Measurements from ENCODE around the gene CMSS1.

Gene CMSS1

GRCh38 chr3:99867594-99868310 is 50.1 kb downstream of the CMSS1 start:
- TF ChIP-seq YY1 (IDR thresholded peaks at IDR 0.05; ENCODE audit: insufficient read depth, insufficient read length) (no peak), ZNF274 (IDR thresholded peaks at IDR 0.05; ENCODE audit: low read depth, low read length) (no peak), SUZ12 (IDR thresholded peaks at IDR 0.05; ENCODE audit: extremely low read depth, insufficient read depth, insufficient read length) (no peak)
- no peak overlapping the region for H3K4me3 ChIP-seq (ENCODE audit: insufficient read length, low read depth)
- no peaks in the 10 kb centered on the region for H3K9me3 ChIP-seq (ENCODE audit: insufficient read depth, low read length)
- H3K4me1 ChIP-seq (ENCODE audit: insufficient read depth, insufficient read length), result no peaks in the 10 kb centered on the region
- no peak for DNase-seq (ENCODE audit: low read depth, low spot score)
- peaks cover 35% of the 10 kb centered on the region for H3K36me3 ChIP-seq (ENCODE audit: insufficient read depth, insufficient read length, low read length)
- H3K9ac ChIP-seq (ENCODE audit: insufficient read length, low read depth), result no peak overlapping the region
- no peaks in the 10 kb centered on the region for H3K27me3 ChIP-seq (ENCODE audit: insufficient read depth, insufficient read length)

- DNase-seq (ENCODE audit: low read depth, low spot score), result peak; percentile 27
- no peak for TF ChIP-seq SUZ12 (IDR thresholded peaks at IDR 0.05; ENCODE audit: extremely low read depth, insufficient read depth, insufficient read length)
- no peak for TF ChIP-seq ZNF274 (IDR thresholded peaks at IDR 0.05; ENCODE audit: low read depth, low read length)
- no peak for TF ChIP-seq YY1 (IDR thresholded peaks at IDR 0.05; ENCODE audit: insufficient read depth, insufficient read length)
- Histone ChIP-seq H3K9ac (ENCODE audit: insufficient read length, low read depth) (no peak overlapping the region), H3K4me3 (ENCODE audit: insufficient read length, low read depth) (no peak overlapping the region), H3K9me3 (ENCODE audit: insufficient read depth, low read length) (no peaks in the 10 kb centered on the region), H3K27me3 (ENCODE audit: insufficient read depth, insufficient read length) (no peaks in the 10 kb centered on the region), H3K4me1 (ENCODE audit: insufficient read depth, insufficient read length) (no peaks in the 10 kb centered on the region), H3K36me3 (ENCODE audit: insufficient read depth, insufficient read length, low read length) (peaks cover 30% of the 10 kb centered on the region)
These were observed 50.6 kb downstream of the CMSS1 start for GRCh38 chr3:99868311-99868646.

GRCh38 chr3:99869621-99870020 is 52.0 kb downstream of the CMSS1 start:
- Histone ChIP-seq H3K4me3 (ENCODE audit: insufficient read length, low read depth) (no peak overlapping the region), H3K9ac (ENCODE audit: insufficient read length, low read depth) (no peak overlapping the region), H3K9me3 (ENCODE audit: insufficient read depth, low read length) (no peaks in the 10 kb centered on the region), H3K36me3 (ENCODE audit: insufficient read depth, insufficient read length, low read length) (peaks cover 27% of the 10 kb centered on the region), H3K27me3 (ENCODE audit: insufficient read depth, insufficient read length) (peaks cover under 1% of the 10 kb centered on the region), H3K4me1 (ENCODE audit: insufficient read depth, insufficient read length) (no peaks in the 10 kb centered on the region)
- DNase-seq (ENCODE audit: low read depth, low spot score), result no peak
- TF ChIP-seq YY1 (IDR thresholded peaks at IDR 0.05; ENCODE audit: insufficient read depth, insufficient read length) (no peak), SUZ12 (IDR thresholded peaks at IDR 0.05; ENCODE audit: extremely low read depth, insufficient read depth, insufficient read length) (no peak), ZNF274 (IDR thresholded peaks at IDR 0.05; ENCODE audit: low read depth, low read length) (no peak)

GRCh38 chr3:99870712-99871111 is 53.0 kb downstream of the CMSS1 start:
- TF ChIP-seq ZNF274 (IDR thresholded peaks at IDR 0.05; ENCODE audit: low read depth, low read length) (no peak), YY1 (IDR thresholded peaks at IDR 0.05; ENCODE audit: insufficient read depth, insufficient read length) (no peak), SUZ12 (IDR thresholded peaks at IDR 0.05; ENCODE audit: extremely low read depth, insufficient read depth, insufficient read length) (no peak)
- H3K27me3 ChIP-seq (ENCODE audit: insufficient read depth, insufficient read length), result peaks cover 5% of the 10 kb centered on the region
- no peaks in the 10 kb centered on the region for H3K4me1 ChIP-seq (ENCODE audit: insufficient read depth, insufficient read length)
- no peak for DNase-seq (ENCODE audit: low read depth, low spot score)
- H3K9me3 ChIP-seq (ENCODE audit: insufficient read depth, low read length), result no peaks in the 10 kb centered on the region
- peaks cover 27% of the 10 kb centered on the region for H3K36me3 ChIP-seq (ENCODE audit: insufficient read depth, insufficient read length, low read length)
- no peak overlapping the region for H3K4me3 ChIP-seq (ENCODE audit: insufficient read length, low read depth)
- no peak overlapping the region for H3K9ac ChIP-seq (ENCODE audit: insufficient read length, low read depth)

GRCh38 chr3:99871231-99872045 is 53.8 kb downstream of the CMSS1 start:
- TF ChIP-seq SUZ12 (IDR thresholded peaks at IDR 0.05; ENCODE audit: extremely low read depth, insufficient read depth, insufficient read length) (no peak), ZNF274 (IDR thresholded peaks at IDR 0.05; ENCODE audit: low read depth, low read length) (no peak), YY1 (IDR thresholded peaks at IDR 0.05; ENCODE audit: insufficient read depth, insufficient read length) (no peak)
- Histone ChIP-seq H3K4me1 (ENCODE audit: insufficient read depth, insufficient read length) (no peaks in the 10 kb centered on the region), H3K9me3 (ENCODE audit: insufficient read depth, low read length) (no peaks in the 10 kb centered on the region), H3K27me3 (ENCODE audit: insufficient read depth, insufficient read length) (peaks cover 5% of the 10 kb centered on the region), H3K4me3 (ENCODE audit: insufficient read length, low read depth) (no peak overlapping the region), H3K36me3 (ENCODE audit: insufficient read depth, insufficient read length, low read length) (peaks cover 27% of the 10 kb centered on the region), H3K9ac (ENCODE audit: insufficient read length, low read depth) (no peak overlapping the region)
- no peak for DNase-seq (ENCODE audit: low read depth, low spot score)

GRCh38 chr3:99872923-99873254 is 55.2 kb downstream of the CMSS1 start:
- Histone ChIP-seq H3K27me3 (ENCODE audit: insufficient read depth, insufficient read length) (peaks cover 13% of the 10 kb centered on the region), H3K4me1 (ENCODE audit: insufficient read depth, insufficient read length) (no peaks in the 10 kb centered on the region), H3K4me3 (ENCODE audit: insufficient read length, low read depth) (no peak overlapping the region), H3K36me3 (ENCODE audit: insufficient read depth, insufficient read length, low read length) (peaks cover 21% of the 10 kb centered on the region), H3K9me3 (ENCODE audit: insufficient read depth, low read length) (no peaks in the 10 kb centered on the region), H3K9ac (ENCODE audit: insufficient read length, low read depth) (no peak overlapping the region)
- DNase-seq (ENCODE audit: low read depth, low spot score), result no peak
- TF ChIP-seq SUZ12 (IDR thresholded peaks at IDR 0.05; ENCODE audit: extremely low read depth, insufficient read depth, insufficient read length) (no peak), ZNF274 (IDR thresholded peaks at IDR 0.05; ENCODE audit: low read depth, low read length) (no peak), YY1 (IDR thresholded peaks at IDR 0.05; ENCODE audit: insufficient read depth, insufficient read length) (no peak)
